T follicular helper cell (primary cell): ENCODE measurements around the gene NOP9.

Experiments used
- DNase-seq: peaks from one replicate; pipeline ENCODE4 v3.0.0-alpha.2; 2020; ENCODE audit warnings: low read depth

Gene NOP9

DNA sequence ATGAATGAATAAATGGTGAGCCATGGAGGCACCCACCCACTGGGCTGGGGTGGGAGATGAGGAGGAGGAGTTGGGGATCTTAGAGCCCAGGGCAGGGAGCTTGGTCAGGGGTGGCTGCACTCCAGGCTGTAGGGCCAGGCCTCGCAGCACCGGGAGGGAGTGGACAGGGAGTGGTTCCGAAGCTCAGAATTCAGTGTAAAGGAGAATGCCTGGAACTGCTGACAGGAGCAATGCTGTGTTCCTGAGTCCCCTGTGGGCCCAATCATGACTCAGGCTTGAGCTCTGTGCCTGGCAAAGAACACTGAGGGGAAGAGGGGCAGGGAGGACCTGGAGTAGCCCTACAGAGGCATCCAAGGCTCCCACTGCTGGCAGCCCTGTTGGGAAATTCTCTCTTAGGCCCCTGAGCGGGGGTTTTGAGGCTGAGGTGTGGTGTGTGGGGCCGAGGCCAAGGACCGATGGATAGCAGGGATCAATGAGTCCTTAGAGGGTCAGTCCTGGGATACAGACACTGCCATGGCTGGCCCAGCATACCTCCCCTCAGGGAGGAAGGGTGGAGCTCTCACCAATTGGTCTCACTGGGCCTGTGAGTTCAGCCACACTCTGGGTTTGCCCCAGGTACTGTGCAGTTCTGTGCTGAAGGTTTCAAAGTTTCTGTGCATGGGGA, 18.7 kb upstream of the NOP9 start:
- no peak for DNase-seq

DNA sequence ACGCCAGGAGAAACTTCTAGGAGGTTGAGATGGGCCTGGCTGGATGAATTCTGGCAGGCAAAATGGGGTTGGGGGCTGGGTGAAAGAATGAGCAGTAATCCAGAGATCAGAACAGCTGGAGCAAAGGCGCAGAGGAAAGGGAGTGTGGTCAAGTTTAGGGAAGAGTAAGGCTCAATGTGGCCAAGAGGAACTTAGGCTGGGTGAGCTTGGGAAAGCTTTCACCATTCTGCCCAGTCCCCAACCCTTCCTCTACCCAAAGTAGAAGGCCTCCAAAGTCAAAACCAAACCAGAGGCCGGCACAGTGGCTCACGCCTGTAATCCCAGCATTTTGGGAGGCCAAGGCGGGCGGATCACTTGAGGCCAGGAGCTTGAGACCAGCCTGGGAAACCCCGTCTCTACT, 18.0 kb upstream of the NOP9 start:
- no peak for DNase-seq

DNA sequence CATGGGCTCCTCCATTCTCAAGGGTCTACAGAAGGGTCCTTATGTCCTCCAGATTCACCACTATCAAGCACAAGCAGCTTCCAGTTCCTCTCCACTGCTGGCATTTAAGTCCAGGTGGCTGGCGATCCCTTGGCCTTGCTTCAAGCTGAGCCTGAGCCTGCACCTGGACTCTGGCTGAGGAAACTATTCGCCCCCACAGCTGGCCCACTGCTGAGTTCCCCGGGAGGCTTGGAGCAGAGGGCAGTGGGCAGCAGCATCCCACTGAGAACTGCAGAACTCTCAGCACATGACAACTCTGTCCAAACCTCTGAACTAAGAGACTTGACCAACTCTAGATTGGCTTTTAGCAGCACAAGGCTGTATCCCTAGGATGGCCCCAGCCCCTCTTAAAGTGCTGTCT, 16.9 kb upstream of the NOP9 start:
- DNase-seq = no peak

DNA sequence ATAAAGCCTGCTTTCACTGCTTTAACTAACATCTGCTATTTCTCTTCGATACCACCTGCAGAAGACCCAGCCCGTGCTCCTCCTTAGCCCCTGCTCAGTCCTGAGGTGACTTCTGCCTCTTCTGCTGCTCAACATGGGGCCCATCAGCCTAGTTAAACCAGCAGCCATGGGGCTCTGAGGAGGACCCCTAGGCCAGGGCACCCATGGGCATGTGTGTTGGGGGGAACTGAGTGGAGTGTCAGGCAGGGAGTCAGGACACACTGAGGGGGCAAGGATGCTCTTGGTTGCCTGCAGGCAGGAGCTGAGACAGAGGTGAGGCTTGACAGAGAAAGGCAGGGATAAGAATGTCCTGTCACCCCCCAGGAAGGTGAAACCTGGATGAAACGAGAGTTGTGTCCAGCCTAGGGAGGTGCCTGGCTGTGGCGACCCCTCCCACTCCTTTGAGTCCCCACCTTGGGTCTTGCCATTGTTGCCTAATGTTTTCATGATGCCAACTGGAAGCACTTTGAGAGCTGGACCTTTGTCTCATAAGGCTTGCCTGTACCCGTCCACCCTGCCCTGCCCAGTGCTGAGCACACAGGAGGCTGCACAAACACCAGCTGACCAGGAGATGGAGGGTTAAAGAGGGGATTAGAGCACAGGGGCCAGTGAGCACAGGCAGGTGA, 15.7 kb upstream of the NOP9 start:
- DNase-seq = no peak

DNA sequence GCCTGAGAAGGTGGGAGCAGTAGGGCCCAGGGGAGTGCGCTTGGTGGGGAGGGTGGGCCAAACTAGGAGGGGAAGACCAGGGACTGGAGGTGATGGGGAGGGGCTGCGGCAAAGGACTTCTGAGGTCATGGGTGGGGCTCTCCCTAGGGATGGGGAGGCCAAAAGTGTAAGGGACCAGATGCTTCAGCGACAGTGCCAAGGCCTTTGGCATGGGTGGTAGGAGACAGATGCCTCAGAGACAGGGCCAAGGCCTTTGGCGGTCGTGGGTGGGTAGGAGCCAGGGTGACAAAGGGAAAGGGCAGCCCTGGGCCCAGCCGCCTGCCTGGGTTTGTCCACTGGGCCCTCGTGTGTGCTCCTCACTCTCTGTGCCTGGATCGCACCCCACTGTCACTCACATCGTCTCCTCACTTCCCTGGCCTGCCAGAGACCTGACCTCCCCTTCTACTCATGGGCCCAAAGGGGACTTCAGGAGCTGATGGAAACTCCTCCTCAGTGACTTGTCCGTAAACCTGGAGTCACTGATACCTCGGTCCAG, 15.1 kb upstream of the NOP9 start:
- no peak for DNase-seq

DNA sequence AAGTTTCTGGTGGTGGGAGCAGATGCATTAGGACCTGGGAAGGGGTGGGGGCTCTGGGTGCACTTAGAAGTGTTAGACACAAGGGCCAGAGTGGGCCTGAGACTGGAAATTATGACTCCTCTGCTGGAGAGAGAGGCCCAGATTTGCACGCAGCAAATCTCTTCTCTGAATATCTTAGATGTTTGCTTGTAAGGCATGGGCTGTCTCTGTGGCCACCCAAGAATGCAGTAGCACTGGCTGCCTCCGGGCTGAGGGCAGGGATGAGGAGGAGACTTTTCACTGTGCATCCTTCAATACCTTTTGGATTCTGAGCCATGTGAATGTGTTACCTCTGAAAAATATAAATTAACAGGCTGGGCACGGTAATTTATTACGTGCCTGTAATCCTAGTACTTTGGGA, 14.3 kb upstream of the NOP9 start:
- DNase-seq = no peak

DNA sequence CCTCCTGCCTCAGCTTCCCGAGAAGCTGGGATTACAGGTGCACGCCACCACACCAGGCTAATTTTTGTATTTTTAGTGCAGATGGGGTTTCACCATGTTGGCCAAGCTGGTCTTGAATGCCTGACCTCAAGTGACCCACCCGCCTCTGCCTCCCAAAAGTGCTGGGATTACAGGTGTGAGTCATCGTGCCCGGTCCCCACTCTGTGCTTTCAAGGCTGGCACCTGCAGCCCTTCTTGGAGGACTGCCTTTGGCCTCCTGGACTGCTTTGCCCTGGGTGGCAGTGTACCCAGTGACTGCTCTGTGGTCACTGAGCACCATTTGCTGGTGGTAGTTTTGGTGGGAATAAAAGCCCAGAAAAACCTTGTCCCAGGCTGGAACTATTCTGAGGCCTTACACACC, 12.7 kb upstream of the NOP9 start:
- no peak for DNase-seq

DNA sequence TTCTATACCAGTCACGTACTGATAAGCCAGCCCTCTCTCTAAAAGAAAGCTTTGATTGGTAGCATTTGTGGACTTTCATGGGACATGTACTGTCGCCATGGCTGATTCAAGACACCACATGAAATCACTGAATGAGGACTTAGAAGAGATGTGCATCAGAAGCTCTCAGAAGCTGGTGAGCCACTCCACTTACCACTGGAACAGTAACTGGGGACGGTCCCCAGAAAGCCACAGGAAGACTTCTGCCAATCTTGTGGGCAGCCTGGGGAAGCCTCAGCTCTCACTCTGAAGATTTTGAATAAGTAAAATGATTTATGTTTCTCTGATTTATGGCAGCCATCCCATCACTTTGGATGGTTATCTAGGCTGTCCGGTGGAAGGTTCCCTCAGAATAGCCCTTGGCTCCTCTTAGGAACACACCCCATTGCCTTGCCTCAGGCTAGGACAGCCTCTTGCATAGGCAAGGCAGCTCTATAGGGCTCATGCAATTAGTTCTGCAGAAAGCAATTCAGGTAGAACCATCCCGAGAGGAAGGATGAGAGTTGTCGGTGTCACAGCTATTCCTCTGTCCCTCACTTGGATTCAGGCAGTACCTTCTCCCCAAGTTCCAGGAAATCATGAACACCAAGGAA, 9.9 kb upstream of the NOP9 start:
- DNase-seq = no peak

DNA sequence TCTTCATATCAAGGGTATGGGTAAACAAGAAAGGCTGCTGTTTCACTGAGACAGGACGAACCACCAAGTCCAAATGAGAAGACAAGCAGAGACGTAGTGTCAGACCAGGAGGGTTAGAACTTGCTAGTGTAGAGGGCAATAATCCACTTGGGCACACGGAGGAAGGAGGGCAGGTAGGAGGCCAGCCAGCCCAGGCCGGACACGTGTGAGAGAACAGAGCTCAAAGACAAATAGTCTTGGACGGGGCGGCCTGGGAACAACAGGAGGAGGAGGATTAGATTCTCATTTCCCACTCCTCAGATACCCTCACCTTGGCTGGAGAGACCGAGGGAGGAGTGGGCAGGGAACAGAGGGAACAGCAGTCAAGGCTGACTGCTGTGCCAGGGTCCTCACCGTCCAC, 8.9 kb upstream of the NOP9 start:
- DNase-seq = no peak

DNA sequence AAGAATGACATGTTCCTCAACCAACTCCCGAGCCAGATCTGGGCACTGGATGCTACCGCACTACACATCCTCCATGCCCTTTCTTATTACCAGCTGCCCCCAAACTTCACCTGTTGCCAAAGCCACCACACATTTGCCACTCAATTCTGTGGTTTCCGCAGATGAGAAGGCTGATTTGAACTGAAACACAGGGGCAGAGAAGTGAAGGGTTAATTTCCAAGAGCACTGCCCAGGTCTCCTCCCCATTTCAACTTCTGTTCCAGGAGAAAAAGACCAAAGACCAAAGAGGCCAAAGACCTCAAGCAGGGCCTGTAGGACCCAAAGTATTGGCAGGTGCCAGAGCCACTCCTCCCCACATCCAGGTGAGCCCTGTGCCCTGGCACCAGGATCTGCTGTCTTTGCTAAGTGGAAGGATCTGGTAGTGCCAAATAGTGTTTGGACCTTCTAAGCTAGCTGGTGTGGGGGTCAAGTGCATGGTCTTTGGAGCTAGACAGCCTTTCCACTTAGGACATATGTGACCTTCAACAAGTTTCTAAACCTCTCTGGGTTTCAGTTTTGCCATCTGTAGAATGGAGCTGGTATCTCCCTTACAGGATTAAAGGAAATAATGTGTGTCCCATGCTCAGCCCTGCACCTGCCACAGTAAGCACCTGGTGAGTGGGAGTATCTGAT, 8.1 kb upstream of the NOP9 start:
- DNase-seq = no peak

DNA sequence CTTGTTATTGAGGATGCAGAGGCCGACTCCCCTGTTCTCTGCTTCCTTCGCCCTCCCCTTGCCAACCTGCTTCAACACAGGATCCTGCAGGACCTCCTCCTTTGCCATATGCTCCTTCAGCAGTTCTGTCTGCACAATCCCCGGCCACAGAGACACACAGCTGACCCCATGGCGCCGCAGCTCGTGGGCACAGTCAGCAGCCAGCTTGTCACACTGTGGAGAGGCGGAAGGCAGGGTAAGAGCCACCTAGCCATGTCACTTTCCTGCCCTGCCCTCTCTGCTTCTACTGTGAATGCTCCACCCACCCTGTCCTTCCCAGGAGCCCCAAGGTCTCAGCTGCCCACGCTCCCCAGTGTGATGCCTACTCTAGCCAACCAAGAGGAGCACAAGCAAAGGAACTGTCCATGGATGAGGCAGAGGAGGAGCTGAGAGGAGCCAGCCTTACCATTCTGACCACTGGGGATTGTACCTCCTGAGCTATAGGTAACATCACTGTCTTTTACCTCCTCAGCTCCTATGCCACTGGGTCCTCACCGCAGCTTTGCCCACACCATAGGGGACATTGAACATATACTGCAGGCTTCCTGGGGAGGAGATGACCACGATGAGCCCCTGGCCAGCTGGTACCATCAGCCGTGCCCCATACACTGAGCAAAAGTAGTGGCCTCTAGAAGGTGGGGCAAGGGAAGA, 7.4 kb upstream of the NOP9 start:
- no peak for DNase-seq

DNA sequence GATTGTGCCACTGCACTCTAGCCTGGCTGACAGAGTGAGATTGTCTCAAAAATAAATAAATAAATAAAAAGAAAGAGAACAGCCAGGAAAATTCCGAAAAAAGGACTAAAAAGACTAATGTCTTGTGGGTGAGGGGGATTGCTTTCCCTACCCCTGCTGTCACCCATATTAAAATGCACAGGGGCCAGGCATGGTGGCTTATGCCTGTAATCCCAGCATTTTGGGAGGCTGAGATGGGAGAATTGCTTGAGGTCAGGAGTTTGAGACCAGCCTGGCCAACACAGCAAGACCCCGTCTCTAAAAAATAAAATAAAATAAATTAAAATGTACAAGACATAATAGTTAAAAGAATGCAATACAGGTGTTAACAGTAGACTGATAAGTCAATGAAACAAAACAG, 6.1 kb upstream of the NOP9 start:
- DNase-seq = no peak

DNA sequence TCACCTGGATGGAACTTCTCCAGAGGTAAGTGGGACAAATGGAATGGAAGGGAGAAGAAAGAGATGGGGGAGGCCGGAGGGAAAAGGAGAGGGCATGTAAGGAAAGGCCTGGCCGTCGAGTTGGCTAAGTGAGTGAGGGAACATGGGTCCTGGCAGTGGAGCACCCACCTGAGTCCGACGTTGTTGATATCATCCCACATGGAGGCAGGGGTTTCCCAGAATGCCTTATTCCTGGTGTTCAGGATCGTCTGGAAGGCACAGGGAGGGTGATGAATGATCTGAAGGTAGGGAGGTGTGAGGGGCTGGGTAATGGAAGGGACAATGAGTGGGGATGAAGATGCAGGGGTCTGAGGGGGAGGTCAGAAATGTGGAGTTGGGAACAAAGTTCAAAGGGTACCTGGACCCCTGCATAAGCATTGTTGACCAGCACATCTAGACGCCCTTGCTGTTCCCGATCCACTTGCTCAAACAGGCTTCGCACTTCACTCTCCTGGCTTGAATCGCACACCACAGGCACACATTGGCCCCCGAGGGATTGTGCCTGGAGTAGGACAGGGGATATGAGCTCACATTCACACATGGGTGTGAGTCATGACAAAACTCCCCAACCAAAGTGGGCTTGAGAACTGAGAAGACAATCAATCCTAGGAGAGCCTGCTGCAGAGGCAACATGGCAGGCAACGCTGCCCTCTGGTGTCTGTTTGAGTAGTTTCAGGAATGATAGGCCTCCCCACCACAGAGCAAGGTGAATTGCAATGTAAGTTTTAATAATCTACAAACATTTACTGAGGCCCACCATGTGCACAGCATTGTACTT, 3.1 kb upstream of the NOP9 start:
- peak; percentile 65 for DNase-seq

DNA sequence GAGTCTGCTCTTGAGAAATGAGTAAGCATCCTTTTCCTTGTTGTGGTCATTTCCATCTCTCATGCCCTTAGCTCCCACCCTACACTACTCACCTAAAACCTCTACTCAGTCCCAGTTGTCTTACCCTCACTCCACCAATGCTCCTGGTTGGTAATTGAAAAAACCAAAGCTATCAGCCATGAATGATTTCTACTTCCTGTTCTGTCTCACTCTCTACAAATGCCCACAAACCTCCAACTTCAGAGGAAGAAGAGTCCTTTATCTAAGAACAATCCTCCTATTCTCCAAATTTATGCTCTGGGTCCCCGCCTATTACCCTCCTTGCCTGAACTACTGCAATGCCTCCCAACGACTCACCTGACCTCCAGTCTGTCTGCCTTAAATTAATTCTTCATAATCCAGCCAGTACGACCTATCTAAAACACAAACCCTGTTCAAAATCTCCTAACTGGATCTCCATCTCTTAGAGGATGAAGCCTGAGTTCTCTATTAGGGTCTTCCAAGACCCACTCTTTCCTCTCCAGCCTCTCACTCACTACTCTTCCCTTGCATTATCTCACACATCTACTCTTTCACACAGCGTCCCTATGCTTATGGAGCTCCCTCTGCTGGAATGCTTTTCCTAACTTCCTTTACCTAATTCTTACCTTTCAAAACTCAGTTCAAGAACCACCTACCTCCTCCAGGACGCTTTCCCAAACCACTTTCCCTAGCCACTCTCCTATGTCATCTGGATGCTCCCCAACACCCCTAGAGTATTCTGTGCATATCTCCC, 2.3 kb upstream of the NOP9 start:
- DNase-seq = no peak

DNA sequence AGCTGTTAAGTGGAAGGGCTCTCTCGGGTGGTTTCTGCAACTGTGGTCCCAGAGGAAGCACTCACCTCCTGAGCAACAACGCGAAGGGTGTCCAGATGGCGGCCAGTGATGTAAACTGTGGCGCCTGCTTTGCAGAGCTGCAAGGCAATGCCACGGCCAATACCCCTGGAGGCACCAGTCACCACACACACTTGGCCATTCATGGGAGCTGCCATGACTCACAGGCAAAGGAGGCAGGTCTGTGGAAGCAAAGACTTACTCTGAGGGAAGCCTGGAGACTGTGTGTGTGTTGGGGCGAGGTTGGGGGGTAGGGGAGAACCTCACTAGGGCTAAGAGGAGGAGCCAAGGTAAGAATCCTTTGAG, 777 bp upstream of the NOP9 start:
- DNase-seq = no peak

DNA sequence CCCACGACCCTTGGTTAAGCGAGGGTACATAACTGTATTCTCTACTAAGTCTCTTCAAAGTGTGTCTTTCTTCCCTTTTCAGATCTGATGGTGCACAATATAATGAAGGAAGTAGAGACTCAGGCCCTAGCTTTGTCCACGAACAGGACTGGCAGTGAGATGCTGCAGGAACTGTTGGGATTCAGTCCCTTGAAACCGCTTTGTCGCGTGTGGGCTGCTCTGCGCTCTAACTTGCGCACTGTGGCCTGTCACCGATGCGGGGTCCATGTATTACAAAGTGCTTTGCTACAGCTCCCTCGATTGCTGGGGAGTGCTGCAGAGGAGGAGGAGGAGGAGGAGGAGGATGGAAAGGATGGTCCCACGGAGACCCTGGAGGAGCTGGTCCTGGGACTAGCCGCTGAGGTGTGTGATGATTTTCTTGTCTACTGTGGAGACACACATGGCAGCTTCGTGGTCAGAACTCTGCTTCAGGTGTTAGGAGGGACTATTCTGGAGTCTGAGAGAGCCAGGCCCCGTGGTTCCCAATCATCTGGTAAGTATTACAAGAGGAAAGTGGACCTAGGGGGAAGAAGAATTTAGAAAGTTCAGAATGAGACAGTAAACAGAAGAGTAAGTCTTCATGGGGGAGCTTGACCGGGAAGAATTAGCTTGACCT, 803 bp downstream of the NOP9 start:
- DNase-seq = no peak

DNA sequence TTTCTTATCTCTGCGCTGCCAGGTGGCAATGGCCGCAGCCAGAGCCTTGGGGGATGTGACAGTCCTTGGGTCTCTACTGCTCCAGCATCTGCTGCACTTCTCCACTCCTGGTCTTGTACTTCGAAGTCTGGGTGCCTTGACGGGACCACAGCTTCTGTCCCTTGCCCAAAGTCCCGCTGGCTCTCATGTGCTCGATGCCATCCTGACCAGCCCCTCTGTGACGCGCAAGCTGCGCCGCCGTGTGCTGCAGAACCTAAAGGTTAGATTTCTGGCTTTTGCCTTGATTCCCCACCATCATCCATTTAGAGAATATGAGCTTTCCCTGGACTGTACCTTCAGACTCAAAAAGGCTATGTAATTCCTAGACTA, 4.4 kb downstream of the NOP9 start:
- DNase-seq = no peak

DNA sequence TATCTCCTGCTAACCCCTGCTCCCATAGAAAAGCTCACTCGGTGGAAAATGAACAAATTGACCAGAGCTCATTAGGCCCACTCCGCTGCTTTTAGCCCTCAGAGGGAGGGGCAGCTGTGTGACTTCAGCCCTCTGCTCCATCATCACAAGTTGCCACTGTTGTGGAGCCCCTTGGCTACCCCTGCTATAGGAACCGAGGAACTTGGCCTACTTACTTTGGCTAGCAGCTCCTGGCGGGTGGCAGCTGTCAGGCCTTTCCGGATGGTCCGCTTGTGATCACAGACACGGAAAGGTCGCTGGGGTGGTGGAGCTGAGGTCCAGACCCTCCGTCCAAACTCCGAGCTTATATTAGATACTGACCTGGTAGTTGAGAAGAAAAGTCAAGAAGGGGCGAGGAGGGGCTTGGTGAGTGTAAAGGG, 7.5 kb downstream of the NOP9 start:
- no peak for DNase-seq

DNA sequence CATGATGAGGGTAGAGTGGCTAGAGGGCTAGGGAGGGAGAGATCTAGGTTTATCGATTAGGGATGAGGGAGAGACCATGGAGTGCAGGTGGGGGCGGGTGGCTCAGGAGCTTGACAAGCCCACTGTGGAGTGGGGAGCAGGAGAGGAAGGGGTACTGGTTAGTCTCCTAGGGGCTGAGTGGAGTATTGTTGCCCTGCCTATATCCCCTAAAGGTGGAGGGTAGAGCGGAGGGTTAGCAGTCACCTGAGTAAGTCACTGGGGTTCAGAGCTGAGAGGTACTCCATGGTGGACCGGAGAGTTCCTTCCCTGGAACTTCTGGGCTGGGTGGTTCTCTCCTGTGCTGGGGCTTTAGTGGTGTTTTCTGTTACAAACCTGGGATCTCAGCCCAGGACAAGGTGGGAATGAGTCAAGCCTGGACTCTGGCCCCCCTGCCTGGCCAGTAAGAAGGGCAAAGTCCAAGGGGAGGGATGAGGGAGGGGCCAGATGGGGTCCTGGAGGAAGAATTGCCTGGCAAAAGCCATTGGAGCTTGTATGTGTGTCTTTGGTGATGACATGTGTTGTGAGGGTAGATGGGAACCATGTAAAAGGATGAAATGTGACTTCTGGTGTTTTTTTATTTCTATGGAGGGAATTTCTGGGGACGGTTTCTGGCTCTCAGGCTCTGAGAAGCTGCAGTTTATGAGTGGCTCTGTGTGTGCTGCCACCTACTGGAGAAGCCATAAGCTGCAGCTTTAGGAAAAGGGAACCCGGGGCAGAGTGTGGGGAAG, 8.1 kb downstream of the NOP9 start, which contains the start of gene CIDEB:
TSS of gene CIDEB (minus strand) at position 403 of the 767 bp plus-strand sequence. CDS start at position 284, 119 bp downstream.
- DNase-seq = peak; percentile 46
